GM10266 (cell line): ENCODE measurements around the gene TRABD2B.

Source experiments
- DNase-seq: peaks from one replicate; pipeline ENCODE4 v3.0.0; 2012; ENCODE audit errors: extremely low spot score
- CTCF ChIP-seq: IDR thresholded peaks from 2 replicates; pipeline ENCODE4 v1.5.1; 2012; ENCODE audit warnings: mild to moderate bottlenecking, low read depth; ENCODE audit not compliant: control insufficient read depth, insufficient read depth; ENCODE audit errors: missing control alignments

Gene TRABD2B

GRCh38 chr1:47765742-47766485 lies 231.3 kb downstream of the TRABD2B start:
- TF ChIP-seq CTCF = no peak

GRCh38 chr1:47765236-47765635 lies 231.9 kb downstream of the TRABD2B start:
- TF ChIP-seq CTCF = no peak
- DNase-seq = no peak

More at GRCh38 chr1:47765742-47766485, 231.3 kb downstream of the TRABD2B start:
- no peak for DNase-seq

GRCh38 chr1:47764461-47765046 lies 232.6 kb downstream of the TRABD2B start:
- DNase-seq = no peak
- TF ChIP-seq CTCF = no peak

- no peak for DNase-seq
Measured at GRCh38 chr1:47763591-47764171, 233.5 kb downstream of the TRABD2B start.

GRCh38 chr1:47761974-47762373 lies 235.2 kb downstream of the TRABD2B start:
- TF ChIP-seq CTCF = no peak
- DNase-seq = no peak

More at GRCh38 chr1:47763591-47764171, 233.5 kb downstream of the TRABD2B start:
- no peak for TF ChIP-seq CTCF

GRCh38 chr1:47761201-47761930 lies 235.8 kb downstream of the TRABD2B start:
- TF ChIP-seq CTCF = no peak
- no peak for DNase-seq
